Motor neuron (in vitro differentiated cells): Measurements from ENCODE around the gene RALGPS1. TPM values are rescaled to one million over a fixed set of nuclear protein-coding genes. Genes with fewer than 3 reads are reported as not detected.

Experiments used
- ATAC-seq, 8 experiments: fragments of 200-7000 bp; cut with Tn5 transposase; replicated peaks in 6 of 8; 2 replicates each; pipeline ENCODE4 v1.8.0; 2021; ENCODE audit warnings: mild to moderate bottlenecking in 8 of 8, moderate library complexity in 8 of 8
- H3K27ac ChIP-seq, 2 donors: fragments of 250-450 bp; sonication (Bioruptor Pico); 2 replicates each; pipeline ENCODE4 v1.9.0; 2021; ENCODE audit warnings: antibody characterized with exemption in 2 of 2, mild to moderate bottlenecking in 2 of 2, moderate library complexity in 1 of 2
- H3K4me1 ChIP-seq, 2 donors: fragments of 250-450 bp; sonication (Bioruptor Pico); replicated peaks in 1 of 2; 2 replicates each; pipeline ENCODE4 v1.6.1; 2021; ENCODE audit warnings: antibody characterized with exemption in 2 of 2, mild to moderate bottlenecking in 2 of 2, moderate library complexity in 1 of 2
- H3K4me3 ChIP-seq, 5 donors: fragments of 250-450 bp; sonication (Bioruptor Pico); 2 replicates each; pipeline ENCODE4 v1.9.0; 2021; ENCODE audit warnings: antibody characterized with exemption in 5 of 5, mild to moderate bottlenecking in 5 of 5, moderate library complexity in 4 of 5
- WGBS, 10 experiments: fragments of 450-650 bp; shearing (Covaris generic); methylation state at CpG; one replicate each; pipeline ENCODE4 v1.0.0; 2022; 5-methylcytosine and 5-hydroxymethylcytosine counted together
- in situ Hi-C, 9 experiments: fragments of 400-800 bp; cut with MboI; loops; one replicate each; pipeline ENCODE4 v1.15.0; 2021; ENCODE audit warnings: low sequenced_read_pairs in 9 of 9, low pct_unique_long_range_greater_than_20kb in 2 of 9; ENCODE audit not compliant: unreplicated experiment in 9 of 9
- total RNA-seq, 8 experiments: library from RNA; unstranded; fragments of 300-600 nt; gene quantifications; 2 replicates each; pipeline versions ENCODE4 v1.2.3 to v1.2.4, GENCODE V29; 2022

Gene RALGPS1
- total RNA-seq, 8 experiments from 2014 or later = 4.3 to 29.6 (median 17.3) TPM

DNA sequence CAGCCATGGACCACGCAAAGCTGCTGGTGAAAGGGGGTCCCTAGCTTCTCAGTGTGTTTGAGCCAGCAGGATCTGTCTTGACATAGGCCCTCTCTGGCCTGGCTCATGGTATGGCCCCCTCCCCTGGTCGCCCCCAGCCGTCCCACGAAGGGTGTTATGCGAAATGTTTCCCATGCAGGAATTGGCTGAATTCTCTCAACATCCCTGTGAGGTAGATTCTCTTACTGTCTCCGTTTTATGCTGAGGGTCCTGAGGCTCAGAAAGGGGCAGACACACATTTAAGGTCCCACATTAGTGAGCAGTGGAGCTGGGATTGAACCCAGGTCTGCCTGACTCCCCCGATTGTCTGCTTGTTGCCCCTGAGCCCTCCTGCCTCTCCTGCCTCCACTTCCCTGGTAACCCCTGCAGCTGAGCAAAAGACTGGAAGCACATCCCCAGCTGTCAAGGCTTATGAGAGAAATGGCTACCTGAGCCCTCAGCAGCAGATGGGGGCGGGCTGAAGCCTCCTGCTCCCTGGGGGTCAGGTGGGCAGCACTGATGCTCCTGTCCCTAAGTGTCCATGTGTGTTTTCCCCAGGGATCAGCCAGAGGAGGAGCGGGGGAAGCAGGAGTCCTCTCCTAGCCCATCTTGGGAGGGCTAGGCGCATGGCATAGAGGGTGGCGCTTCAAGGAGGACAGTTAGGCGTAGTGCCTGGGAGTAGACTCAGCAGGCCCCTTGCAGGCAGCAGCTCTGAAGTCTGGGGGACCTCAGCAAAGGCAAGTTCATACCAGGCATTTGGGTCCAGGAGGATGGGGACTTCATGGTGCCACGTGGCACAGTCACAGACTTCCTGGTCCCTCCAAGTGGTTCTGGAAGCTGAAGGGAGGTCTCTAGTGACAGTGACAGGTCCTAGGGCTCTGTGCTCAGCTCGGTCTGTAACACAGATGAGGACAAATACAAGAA lies 301.0 kb downstream of the RALGPS1 start:
- no peaks in the 10 kb centered on the region for H3K4me1 ChIP-seq

DNA sequence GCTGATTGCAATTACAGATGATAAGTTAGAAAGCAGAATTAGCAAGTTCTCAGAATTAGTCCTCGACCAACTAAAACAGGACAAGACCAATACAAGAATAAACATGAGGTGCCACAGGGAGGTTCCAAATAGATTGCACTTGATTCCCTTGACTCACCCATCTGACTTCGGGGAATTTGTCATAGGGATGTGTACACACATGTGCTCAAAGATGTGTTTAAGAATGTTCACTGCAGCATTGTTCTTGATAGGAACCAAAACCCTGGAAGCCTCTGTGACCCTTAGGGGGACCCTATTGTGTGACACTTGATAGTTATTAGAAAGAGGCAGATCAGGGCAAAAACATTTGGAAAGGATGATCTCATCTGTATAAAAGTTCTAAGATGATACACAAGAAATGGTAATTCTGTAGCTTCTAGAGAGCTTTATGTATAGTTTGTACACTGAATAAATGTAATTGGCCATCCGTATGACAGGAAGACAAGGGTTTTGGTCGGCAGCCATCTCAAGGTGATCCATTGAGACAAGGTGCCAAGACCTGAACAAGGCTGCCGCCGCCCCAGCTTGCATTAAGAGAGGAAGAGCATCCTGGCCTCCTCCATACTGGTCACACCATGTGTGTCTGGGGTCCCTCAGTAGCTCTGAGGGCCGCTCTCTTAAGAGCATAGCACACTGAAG lies 301.8 kb downstream of the RALGPS1 start:
- Histone ChIP-seq H3K4me3 (no peak overlapping the region), H3K4me1 (no peaks in the 10 kb centered on the region), H3K27ac (no peak overlapping the region)
- WGBS, 10 experiments = 20 to 100% (median 84%) methylated on average over 1 to 5 of the region's 7 CpGs; no CpG with 5 or more reads in 1 of the 10 experiments
- in situ Hi-C loops = loop anchor here in 5 of 9 experiments (10.0 to 25.0 kb wide), 4 partner anchors 121 to 279 kb away; partner anchors contain the start of gene SLC2A8 (in 1 of the 5)
- peak in 1 of 8 experiments; percentile 36 for ATAC-seq

More for the DNA sequence above, 301.0 kb downstream of the RALGPS1 start:
- WGBS, 10 experiments = 60 to 100% (median 73%) methylated on average over 1 to 6 of the region's 14 CpGs; no CpG with 5 or more reads in 4 of the 10 experiments
- no peak overlapping the region for H3K27ac ChIP-seq
- in situ Hi-C loops = loop anchor here in 5 of 9 experiments (10.0 to 25.0 kb wide), 4 partner anchors 122 to 278 kb away; partner anchors contain the start of gene SLC2A8 (in 1 of the 5)
- no peak overlapping the region for H3K4me3 ChIP-seq
- no peak for ATAC-seq

DNA sequence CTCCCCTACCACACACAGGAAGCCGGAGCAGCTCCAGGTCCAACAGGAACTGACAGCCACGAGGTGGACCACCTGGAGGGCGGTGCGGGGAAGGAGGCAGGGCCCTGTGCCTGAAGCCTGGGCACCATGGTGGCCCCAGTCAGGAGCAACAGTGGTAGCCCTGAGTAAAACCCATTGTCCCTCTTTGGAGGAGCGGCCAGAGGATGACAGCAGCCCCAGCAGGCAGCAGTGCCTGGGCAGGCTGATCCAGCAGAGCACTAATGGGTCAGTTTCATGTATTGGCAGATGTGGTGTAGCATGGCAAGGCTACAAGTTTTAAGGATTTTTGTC lies 302.3 kb downstream of the RALGPS1 start:
- in situ Hi-C loops = loop anchor here in 5 of 9 experiments (10.0 to 25.0 kb wide), 4 partner anchors 120 to 280 kb away; partner anchors contain the start of gene SLC2A8 (in 1 of the 5)
- 58 to 100% (median 87%) methylated on average over 1 to 4 of the region's 5 CpGs; no CpG with 5 or more reads in 6 of the 10 experiments for WGBS, 10 experiments
- H3K4me3 ChIP-seq = no peak overlapping the region
- no peak for ATAC-seq
- no peak overlapping the region for H3K27ac ChIP-seq
- H3K4me1 ChIP-seq = no peaks in the 10 kb centered on the region

DNA sequence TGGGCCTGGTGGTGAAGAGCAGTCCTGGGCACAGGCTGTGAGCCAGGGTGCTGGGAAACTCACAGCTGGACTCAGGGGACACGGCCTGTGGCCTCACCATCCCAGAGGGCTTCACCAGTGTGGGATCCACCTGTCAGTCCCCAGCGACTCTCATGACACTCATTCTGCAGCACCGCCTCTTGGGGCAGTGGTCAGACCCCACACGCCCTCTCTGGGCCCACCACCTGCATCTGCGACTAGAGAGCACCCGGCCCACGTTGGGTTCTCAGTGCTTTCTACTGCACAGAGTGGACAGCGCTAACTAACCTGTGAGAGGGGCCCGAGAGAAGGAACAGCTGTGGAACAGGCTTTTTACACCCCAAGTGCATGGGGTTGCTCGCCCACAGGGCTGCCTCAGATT lies 304.2 kb downstream of the RALGPS1 start:
- Histone ChIP-seq H3K27ac (no peak overlapping the region), H3K4me1 (no peaks in the 10 kb centered on the region), H3K4me3 (no peak overlapping the region)
- 68 to 100% methylated on average over 1 to 5 of the region's 10 CpGs; no CpG with 5 or more reads in 8 of the 10 experiments for WGBS, 10 experiments
- peak in 2 of 8 experiments; percentile 9 to 17 for ATAC-seq
- in situ Hi-C loops = loop anchor here in 5 of 9 experiments (10.0 to 25.0 kb wide), 4 partner anchors 118 to 282 kb away; partner anchors contain the start of gene SLC2A8 (in 1 of the 5)

DNA sequence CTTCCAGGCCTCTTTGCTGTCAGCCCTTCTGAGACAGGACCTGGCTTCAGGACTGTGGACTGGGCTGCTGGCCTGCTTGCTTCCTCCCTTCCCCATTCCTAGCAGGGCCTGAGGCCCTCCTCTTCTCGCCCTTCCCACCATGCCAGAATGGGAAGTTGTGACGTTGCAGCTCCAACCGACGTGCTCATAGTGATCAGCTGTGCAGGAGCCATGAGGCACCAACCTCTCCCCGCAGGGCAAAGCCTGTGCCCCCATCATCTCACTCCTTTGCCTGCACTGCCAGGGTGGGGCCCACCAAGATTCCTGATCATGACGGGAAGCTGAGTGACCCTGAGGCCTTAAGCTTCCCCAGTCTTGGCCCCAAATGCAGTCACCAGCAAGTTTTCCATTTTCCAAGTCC lies 304.9 kb downstream of the RALGPS1 start:
- WGBS, 10 experiments = 50 to 100% (median 82%) methylated on average over 1 to 6 of the region's 6 CpGs; no CpG with 5 or more reads in 4 of the 10 experiments
- ATAC-seq = no peak
- no peak overlapping the region for H3K27ac ChIP-seq

DNA sequence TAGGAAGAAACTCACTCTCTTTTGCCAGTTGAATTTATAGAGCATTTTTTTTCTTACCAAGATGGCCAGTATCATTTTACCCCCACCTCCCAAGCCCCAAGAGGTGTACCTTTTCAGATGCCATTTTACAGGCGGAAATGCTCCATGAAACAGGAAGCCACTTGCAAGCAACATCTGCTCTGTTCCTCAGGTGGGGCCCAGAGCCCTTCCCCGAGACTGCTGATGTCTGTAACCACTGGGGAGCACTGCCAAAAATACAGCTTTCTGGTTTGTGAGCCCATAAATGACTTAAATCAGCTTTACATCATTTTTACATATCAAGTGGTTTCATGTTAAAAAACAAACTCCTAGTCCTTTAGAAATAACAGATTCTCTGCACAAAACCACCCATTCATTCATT lies 307.1 kb downstream of the RALGPS1 start:
- Histone ChIP-seq H3K27ac (no peak overlapping the region), H3K4me3 (no peak overlapping the region), H3K4me1 (peaks cover 3 to 5% of the 10 kb centered on the region in 2 donors)
- in situ Hi-C loops = loop anchor here in 4 of 9 experiments (25.0 kb wide), 3 partner anchors 116 to 284 kb away; partner anchors contain the start of gene SLC2A8 (in 1 of the 4)
- 0 to 93% (median 50%) methylated on average over 1 to 2 of the region's 2 CpGs; no CpG with 5 or more reads in 3 of the 10 experiments for WGBS, 10 experiments
- ATAC-seq = no peak

More for the DNA sequence above, 304.9 kb downstream of the RALGPS1 start:
- Histone ChIP-seq H3K4me3 (no peak overlapping the region), H3K4me1 (no peaks in the 10 kb centered on the region)
- in situ Hi-C loops = loop anchor here in 5 of 9 experiments (10.0 to 25.0 kb wide), 4 partner anchors 118 to 282 kb away; partner anchors contain the start of gene SLC2A8 (in 1 of the 5)

DNA sequence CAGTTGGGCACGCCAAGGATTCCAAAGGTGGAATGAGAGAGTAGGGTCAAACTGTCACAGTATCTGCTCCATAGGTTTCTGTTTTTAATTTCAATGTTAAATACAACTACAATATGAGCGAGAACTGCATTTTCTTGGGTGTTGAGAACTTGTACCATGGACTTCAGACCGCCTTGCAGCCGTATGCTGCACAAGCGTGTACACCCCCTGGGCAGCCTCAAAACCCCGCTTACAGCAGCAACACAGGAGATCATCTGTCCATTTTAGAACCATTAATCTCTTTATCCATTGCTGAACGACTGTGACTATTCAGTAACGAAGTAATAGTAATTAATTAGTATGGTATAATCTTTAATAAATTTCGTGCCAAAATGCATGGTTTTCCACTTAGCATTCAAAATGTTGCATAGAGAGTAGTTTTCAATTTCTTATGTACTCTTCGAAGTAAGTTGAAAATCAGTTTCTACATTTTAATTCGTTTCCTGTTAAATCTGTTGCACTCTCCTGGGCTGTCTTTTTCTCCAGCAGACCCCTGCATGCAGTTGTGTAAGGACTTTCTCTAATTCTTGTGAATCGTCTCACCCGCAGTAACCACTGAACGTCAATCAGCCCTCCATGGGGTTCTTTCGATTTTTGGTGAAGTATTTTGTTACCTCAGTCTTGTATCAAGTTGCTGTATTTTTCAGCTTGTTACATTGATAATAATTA lies 308.0 kb downstream of the RALGPS1 start:
- in situ Hi-C loops = loop anchor here in 4 of 9 experiments (25.0 kb wide), 3 partner anchors 115 to 285 kb away; partner anchors contain the start of gene SLC2A8 (in 1 of the 4)
- WGBS, 10 experiments = 57 to 85% (median 73%) methylated on average over 4 to 15 of the region's 15 CpGs
- no peak overlapping the region for H3K27ac ChIP-seq

DNA sequence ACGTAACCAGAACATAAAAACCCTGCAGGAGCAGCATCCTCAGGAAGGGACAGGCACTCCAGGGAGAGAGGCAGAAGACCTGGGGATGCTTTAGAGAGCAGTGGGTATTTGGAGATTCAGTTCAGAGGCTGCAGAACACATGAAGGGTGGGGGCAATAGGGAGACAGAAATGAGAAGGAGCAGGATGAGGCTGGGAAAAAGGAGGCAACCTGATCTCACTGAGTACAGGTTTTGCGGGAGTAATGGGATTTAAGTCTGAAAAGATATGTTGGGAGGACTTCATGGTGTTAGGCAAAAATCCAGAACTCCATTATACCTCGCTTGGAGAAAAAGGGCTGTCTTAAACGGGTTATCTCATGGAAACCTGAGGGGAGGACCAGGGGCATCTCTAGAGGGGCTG lies 308.7 kb downstream of the RALGPS1 start:
- Histone ChIP-seq H3K4me1 (peaks cover 3 to 5% of the 10 kb centered on the region in 2 donors), H3K4me3 (no peak overlapping the region), H3K27ac (no peak overlapping the region)
- in situ Hi-C loops = loop anchor here in 4 of 9 experiments (25.0 kb wide), 3 partner anchors 114 to 286 kb away; partner anchors contain the start of gene SLC2A8 (in 1 of the 4)
- 22 to 82% (median 36%) methylated on average over 1 to 4 of the region's 4 CpGs; no CpG with 5 or more reads in 2 of the 10 experiments for WGBS, 10 experiments
- ATAC-seq = no peak

More for the DNA sequence above, 308.0 kb downstream of the RALGPS1 start:
- no peak for ATAC-seq
- Histone ChIP-seq H3K4me1 (peaks cover 3 to 5% of the 10 kb centered on the region in 2 donors), H3K4me3 (no peak overlapping the region)

DNA sequence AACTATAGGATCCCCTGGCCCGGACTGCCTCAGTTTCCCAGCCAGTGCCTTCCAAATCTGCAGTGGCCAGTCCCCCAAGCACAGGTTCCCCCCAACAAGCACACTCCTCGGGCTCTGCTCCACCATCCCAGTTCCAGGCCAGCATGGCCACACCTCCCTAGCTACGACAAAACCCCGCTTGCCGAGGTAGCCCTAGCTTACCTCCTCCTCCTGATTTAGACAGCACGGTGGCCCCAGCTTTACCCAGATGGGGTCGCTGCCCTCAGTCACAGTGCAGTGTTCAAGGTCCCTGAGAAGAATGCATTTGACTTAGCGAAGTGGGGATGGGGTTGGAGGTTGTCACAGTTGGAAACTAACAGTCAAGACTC lies 309.2 kb downstream of the RALGPS1 start:
- H3K4me1 ChIP-seq = peaks cover 3 to 5% of the 10 kb centered on the region in 2 donors
- no peak for ATAC-seq
- in situ Hi-C loops = loop anchor here in 4 of 9 experiments (25.0 kb wide), 3 partner anchors 114 to 286 kb away; partner anchors contain the start of gene SLC2A8 (in 1 of the 4)
- H3K4me3 ChIP-seq = peak overlapping the region; percentile 53 to 76 (median 62)
- H3K27ac ChIP-seq = no peak overlapping the region
- 0 to 82% (median 40%) methylated on average over 1 to 6 of the region's 8 CpGs; no CpG with 5 or more reads in 5 of the 10 experiments for WGBS, 10 experiments

DNA sequence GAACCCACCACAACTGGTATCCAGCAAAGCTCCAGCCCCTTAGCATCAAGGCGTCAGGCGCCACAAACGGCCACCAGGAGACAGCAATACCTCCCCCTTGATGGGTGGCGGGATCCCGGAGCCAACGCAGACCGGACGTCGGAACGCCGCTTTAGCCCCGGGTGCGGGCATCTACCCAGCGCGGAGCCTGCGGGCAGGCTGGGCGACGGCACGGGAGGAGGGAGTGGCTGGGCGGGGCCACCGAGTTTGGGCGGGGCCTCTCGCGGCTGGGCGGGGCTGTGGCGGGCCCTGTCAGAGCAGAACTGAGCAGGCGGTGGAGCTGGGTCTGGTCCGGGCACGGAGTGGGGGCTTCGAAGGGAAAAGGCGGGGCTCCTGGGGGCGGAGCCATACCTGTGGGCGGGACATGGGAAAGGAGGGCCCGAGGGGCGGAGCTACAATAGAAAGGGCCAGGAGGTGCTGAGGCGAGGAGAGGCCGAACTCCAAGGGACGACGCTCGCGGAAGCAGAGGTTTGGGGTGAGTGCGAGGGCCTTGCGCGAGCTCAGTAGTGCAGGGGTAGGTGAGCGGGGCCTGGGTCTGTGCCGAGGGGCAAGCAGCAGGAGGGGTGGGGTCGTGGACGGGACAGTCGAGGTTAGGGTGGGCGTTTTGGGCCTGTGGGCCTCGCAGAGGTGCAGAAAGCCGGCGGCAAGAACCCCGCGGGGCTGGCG lies 309.7 kb downstream of the RALGPS1 start:
- WGBS, 10 experiments = no CpG with 5 or more reads among the region's 56 CpGs
- in situ Hi-C loops = loop anchor here in 4 of 9 experiments (25.0 kb wide), 3 partner anchors 113 to 287 kb away; partner anchors contain the start of gene SLC2A8 (in 1 of the 4)
- peak overlapping the region in 1 of 2 donors; percentile 71 for H3K27ac ChIP-seq
- H3K4me1 ChIP-seq = peaks cover 3 to 5% of the 10 kb centered on the region in 2 donors
- ATAC-seq = peak; percentile 27 to 83 (median 55)
- H3K4me3 ChIP-seq = peak overlapping the region; percentile 53 to 76 (median 62)
